Chondrocyte (in vitro differentiated cells): Measurements from ENCODE around the gene ADGRE2. TPM values are rescaled to one million over a fixed set of nuclear protein-coding genes. Genes with fewer than 3 reads are reported as not detected.
"Not testable (repeated sequence)": the region's sequence is repeated elsewhere in the genome, so short reads cannot be mapped to it uniquely, and the experiment has no call there.

ENCODE experiments used
- DNase-seq: peaks from one replicate; pipeline ENCODE4 v3.0.0; 2021; ENCODE audit warnings: mixed read lengths, low spot score
- H3K27ac Mint-ChIP-seq: one replicate; pipeline ENCODE4 v1.8.0; 2021; ENCODE audit warnings: mild to moderate bottlenecking, moderate library complexity, mixed read lengths; ENCODE audit not compliant: unreplicated experiment
- H3K27me3 Mint-ChIP-seq: 2 replicates; pipeline ENCODE4 v1.8.0; 2021; ENCODE audit warnings: low read depth, mixed read lengths
- H3K36me3 Mint-ChIP-seq: 2 replicates; pipeline ENCODE4 v1.8.0; 2021; ENCODE audit warnings: low read depth, mixed read lengths
- H3K4me1 Mint-ChIP-seq: 2 replicates; pipeline ENCODE4 v1.8.0; 2021; ENCODE audit warnings: low read depth, mild to moderate bottlenecking, mixed read lengths
- H3K4me3 Mint-ChIP-seq: one replicate; pipeline ENCODE4 v1.8.0; 2021; ENCODE audit warnings: mild to moderate bottlenecking, moderate library complexity, mixed read lengths; ENCODE audit not compliant: unreplicated experiment
- H3K9me3 Mint-ChIP-seq: 2 replicates; pipeline ENCODE4 v1.8.0; 2021; ENCODE audit warnings: low read depth, mixed read lengths
- total RNA-seq: library from RNA; stranded (reverse); gene quantifications from 3 replicates; pipeline ENCODE4 v1.2.1, GENCODE V29; 2021
- TF ChIP-seq, protein P1 (sequence below): fragments of 200-600 bp; sonication (generic); IDR thresholded peaks from 2 replicates; pipeline ENCODE4 v1.5.0; 2021; ENCODE audit warnings: antibody characterized with exemption, mild to moderate bottlenecking, moderate library complexity

The ADGRE2 gene
- total RNA-seq, 1 donor from 2014 or later: 0.87 TPM

DNA sequence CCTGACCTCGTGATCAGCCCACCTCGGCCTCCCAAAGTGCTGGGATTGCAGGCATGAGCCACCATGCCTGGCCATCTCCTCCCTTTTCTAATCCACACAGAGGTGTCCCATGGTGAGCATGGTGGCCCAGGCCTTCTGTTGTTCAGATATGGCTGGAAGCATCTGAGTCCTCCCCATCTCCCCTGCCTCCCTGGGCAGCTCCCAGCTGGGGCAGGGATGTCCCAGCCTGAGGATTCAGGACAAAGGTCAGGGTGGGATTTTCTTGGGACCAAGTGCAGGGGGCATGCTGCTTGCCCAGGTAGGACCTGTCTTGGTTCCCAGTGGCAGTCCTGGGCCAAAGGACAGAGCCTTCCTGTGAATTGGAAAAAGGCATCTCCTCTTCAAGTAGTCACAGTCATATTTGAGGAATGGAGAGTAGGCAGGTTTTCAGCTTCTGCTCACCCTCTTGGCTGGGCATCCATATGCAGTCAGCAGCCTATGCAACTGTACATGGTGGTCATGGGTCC, 10.8 kb downstream of the ADGRE2 start:
- Mint-ChIP-seq H3K4me3 (no peak overlapping the region), H3K9me3 (peaks cover 3% of the 10 kb centered on the region), H3K36me3 (no peaks in the 10 kb centered on the region), H3K27me3 (peaks cover 1% of the 10 kb centered on the region), H3K4me1 (no peaks in the 10 kb centered on the region), H3K27ac (no peak overlapping the region)
- TF ChIP-seq, protein P1, sequence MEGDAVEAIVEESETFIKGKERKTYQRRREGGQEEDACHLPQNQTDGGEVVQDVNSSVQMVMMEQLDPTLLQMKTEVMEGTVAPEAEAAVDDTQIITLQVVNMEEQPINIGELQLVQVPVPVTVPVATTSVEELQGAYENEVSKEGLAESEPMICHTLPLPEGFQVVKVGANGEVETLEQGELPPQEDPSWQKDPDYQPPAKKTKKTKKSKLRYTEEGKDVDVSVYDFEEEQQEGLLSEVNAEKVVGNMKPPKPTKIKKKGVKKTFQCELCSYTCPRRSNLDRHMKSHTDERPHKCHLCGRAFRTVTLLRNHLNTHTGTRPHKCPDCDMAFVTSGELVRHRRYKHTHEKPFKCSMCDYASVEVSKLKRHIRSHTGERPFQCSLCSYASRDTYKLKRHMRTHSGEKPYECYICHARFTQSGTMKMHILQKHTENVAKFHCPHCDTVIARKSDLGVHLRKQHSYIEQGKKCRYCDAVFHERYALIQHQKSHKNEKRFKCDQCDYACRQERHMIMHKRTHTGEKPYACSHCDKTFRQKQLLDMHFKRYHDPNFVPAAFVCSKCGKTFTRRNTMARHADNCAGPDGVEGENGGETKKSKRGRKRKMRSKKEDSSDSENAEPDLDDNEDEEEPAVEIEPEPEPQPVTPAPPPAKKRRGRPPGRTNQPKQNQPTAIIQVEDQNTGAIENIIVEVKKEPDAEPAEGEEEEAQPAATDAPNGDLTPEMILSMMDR: no peak
- no peak for DNase-seq

DNA sequence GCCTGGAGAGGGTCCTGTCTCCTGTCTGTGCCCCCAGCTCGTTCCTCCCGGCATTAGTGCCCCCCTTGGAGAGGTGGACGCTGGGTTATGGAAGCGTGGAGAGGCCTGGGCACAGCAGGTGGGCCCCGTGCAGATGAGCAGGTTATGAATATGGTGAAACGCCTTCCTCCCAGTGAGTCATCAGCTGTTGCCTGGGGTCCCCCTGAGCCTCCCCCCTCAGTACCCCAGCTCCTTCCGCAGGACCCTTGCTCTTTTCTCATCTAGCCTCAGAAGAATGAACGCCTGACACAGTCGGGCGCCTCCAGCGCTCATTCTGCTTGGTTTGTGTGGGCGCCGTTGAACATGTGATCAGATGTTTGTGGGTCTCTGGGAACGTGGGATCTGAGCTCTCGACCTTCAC, 12.5 kb downstream of the ADGRE2 start:
- H3K9me3 Mint-ChIP-seq, H3K27ac Mint-ChIP-seq, H3K4me1 Mint-ChIP-seq, H3K4me3 Mint-ChIP-seq, H3K27me3 Mint-ChIP-seq, DNase-seq, H3K36me3 Mint-ChIP-seq: not testable (repeated sequence)

DNA sequence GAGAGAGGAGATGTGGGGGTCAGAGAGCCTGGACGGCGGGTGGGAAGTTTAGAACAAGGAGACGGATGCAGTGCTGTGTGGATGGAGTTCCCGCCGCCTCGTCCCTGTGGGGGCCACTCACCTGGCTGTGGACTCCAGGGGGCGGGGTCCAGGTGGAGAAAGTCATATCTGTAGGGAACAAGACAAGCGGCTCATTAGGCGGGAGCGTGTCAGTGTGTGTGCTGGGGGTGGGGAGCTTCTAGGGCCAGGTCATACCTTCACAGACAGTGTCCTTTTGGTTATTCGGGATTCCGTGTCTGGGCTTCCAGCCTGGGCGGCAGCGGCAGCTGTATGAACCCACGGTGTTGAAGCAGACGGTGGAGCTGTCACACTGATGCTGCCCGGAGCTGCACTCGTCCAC, 13.0 kb downstream of the ADGRE2 start:
- not testable (repeated sequence) for DNase-seq, H3K4me3 Mint-ChIP-seq, H3K36me3 Mint-ChIP-seq, H3K27me3 Mint-ChIP-seq, H3K27ac Mint-ChIP-seq, H3K9me3 Mint-ChIP-seq, H3K4me1 Mint-ChIP-seq

DNA sequence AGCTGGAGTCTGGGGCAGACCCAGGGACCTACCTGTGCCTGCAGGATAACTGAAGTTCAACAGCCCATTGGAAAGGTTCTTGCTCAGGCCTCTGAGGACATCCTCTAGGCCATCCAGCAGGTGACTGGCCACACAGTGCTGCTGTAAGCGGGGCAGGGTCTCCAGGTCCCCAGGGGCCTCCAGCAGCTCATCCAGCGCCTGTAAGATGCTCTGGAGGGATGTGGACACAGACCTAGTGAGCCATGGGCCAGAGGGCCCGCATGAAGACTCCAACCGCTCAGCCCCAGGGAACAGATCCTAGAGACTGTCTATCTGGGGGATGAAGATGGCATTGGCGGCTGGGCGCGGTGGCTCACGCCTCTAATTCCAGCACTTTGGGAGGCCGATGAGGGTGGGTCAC, 14.0 kb downstream of the ADGRE2 start:
- Mint-ChIP-seq H3K27ac (no peak overlapping the region), H3K36me3 (no peaks in the 10 kb centered on the region), H3K27me3 (peaks cover 5% of the 10 kb centered on the region), H3K9me3 (peaks cover 3% of the 10 kb centered on the region), H3K4me3 (no peak overlapping the region), H3K4me1 (no peaks in the 10 kb centered on the region)
- TF ChIP-seq, protein P1: no peak
- no peak for DNase-seq

DNA sequence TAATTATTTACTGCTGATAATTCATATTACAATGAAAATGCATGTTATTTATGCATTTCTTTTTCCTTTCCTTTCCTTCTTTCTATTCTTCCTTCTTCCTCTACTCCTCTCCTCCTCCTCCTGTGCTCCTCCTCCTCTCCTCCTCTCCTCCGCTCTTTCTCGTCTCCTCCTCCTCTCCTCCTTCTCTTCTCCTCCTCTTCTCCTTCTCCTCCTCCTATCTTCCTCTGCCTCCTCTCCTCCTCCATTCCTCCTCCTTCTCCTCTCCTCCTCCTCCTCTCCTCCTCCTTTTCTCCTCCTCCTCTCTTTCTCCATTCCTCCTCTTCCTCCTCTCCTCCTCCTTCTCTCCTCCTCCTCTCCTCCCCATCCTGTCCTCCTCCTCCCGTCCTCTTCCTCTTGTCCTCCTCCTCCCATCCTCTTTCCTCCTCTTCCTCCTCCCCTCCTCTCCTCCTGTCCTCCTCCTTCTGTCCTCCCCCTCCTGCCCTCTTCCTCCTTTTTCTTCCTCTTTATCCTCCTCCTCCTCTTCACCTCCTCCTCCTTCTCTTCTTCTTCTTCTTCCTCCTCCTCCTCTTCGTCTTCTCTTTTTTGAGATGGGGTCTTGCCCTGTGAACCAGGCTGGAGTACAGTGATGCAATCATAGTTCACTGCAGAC, 14.7 kb downstream of the ADGRE2 start:
- TF ChIP-seq, protein P1: no peak
- no peak overlapping the region for H3K4me3 Mint-ChIP-seq
- DNase-seq: no peak
- no peaks in the 10 kb centered on the region for H3K4me1 Mint-ChIP-seq
- H3K27ac Mint-ChIP-seq: no peak overlapping the region
- peaks cover 8% of the 10 kb centered on the region for H3K27me3 Mint-ChIP-seq
- H3K9me3 Mint-ChIP-seq: peaks cover 3% of the 10 kb centered on the region
- no peaks in the 10 kb centered on the region for H3K36me3 Mint-ChIP-seq

DNA sequence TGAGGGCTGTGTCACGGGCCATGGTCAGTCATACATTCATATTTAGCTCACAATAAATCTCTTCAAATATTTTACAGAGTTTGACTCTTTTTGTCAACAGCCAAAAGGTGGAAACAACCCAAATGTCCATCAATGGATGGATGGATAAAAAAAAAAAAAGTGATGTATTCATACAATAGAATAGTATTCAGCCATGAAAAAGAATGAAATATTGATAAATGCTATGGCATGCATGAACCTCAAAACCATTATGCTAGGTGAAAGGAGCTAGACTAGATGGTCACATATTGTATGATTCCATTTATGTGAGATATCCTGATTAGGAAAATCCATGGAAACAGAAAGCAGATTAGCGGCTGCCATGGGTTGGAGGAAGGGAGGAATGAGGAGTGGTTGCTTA, 16.2 kb downstream of the ADGRE2 start:
- H3K4me3 Mint-ChIP-seq: no peak overlapping the region

More for the DNA sequence above, 16.2 kb downstream of the ADGRE2 start:
- no peak overlapping the region for H3K27ac Mint-ChIP-seq
- no peaks in the 10 kb centered on the region for H3K4me1 Mint-ChIP-seq
- H3K36me3 Mint-ChIP-seq: no peaks in the 10 kb centered on the region
- peaks cover 12% of the 10 kb centered on the region for H3K27me3 Mint-ChIP-seq
- no peak for DNase-seq
- H3K9me3 Mint-ChIP-seq: peaks cover 3% of the 10 kb centered on the region
- TF ChIP-seq, protein P1: no peak
